Stimulated activated naive CD8-positive, alpha-beta T cell treated with anti-CD3 and anti-CD28 coated beads, Interleukin-15, Interleukin-2, amounts not matched to agents 100 U/mL and 50 U/mL, for 24 hours (primary cell): ENCODE measurements around the gene AARS2.
A peak's percentile ranks its signal among the peaks of the same experiment; 100 is the strongest.

ENCODE experiments used
- ATAC-seq: fragments of 150-1000 bp; cut with Tn5 transposase; one replicate; pipeline ENCODE4 v1.10.0; 2021
- DNase-seq: peaks from one replicate; pipeline ENCODE4 v3.0.0; 2021

AARS2 gene

DNA sequence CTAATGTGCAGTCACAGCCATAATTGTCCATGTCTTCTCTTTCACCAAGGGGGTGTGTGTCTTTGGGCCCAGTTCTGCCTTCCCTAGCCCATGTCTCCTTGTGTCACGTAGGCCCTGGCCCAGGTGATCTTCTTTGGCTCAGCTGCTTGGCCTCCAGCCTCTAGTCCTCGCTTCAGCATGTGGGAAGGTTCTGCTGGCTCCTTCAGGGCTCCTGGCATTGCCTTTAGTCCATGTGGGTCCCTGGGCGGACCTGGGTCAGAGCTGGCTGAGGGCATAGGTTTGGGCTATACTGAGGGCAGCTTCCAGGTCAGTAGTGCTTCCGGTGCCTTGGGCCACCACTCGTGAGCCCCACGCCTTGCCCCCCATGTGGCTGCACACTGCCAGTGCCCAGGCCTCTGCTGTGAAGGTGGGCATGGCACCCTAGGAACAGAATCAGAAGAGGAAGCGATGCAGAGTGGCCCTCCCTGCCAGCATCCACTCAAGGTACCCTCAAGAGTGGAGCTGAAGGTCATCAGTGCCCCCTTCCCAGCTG is 12.8 kb downstream of the AARS2 start:
- DNase-seq (no peak), ATAC-seq (no peak)

DNA sequence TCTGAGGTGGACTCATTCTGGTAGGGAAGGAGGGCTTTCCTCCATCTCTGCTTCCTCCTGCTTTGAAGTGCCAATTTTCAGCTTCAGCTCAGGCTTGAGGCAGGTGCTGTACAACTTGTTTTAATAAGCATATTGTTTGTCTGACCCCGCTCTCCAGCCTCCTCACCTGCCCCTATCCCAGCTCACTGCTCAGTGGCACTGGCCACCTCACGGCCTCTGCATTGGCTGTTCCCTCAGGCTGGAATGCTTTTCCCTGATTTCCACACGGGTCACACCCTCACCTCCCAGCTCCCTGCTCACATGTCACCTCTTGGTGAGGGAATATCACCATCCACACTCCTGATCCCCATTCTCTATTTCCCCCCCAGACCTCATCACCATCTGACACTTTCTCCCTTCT is 14.3 kb downstream of the AARS2 start:
- no peak for ATAC-seq

DNA sequence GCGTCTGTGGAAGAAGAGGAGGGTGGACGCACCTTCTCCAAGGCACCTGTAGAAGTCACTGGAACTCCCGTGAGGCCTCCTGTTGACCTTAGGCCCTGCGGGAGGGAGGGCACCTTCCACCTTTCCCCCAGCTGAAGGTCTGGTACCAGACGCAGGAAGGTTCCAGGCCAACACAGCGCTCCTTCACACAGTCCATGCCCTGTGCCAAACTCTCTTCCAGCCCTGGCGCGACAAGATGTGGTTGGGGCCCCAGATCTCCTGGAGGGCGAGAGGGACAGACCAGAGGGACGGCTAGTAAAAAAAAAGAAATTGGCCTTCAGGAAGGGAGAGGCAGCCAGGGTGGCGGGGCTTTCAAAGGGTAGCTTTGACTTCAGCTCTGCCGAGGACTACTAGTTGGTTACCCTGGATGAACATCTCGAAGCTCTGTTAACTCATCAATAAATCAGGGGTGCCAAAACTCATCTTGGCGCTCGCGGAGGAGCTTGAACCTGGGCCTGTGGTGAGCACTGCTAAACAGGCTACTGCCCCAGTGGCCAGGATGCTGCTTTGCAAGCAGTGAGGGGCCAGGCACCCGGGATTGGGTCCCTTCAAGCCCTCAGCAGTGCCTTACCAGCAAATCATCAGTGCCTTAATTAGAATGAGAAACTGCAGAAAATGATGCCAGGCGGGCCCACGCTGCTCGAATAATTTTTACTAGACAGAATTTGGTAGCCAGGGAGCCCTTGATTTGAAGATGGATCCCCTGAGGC is 14.9 kb downstream of the AARS2 start:
- no peak for ATAC-seq
- no peak for DNase-seq

More for the DNA sequence above, 14.3 kb downstream of the AARS2 start:
- no peak for DNase-seq

DNA sequence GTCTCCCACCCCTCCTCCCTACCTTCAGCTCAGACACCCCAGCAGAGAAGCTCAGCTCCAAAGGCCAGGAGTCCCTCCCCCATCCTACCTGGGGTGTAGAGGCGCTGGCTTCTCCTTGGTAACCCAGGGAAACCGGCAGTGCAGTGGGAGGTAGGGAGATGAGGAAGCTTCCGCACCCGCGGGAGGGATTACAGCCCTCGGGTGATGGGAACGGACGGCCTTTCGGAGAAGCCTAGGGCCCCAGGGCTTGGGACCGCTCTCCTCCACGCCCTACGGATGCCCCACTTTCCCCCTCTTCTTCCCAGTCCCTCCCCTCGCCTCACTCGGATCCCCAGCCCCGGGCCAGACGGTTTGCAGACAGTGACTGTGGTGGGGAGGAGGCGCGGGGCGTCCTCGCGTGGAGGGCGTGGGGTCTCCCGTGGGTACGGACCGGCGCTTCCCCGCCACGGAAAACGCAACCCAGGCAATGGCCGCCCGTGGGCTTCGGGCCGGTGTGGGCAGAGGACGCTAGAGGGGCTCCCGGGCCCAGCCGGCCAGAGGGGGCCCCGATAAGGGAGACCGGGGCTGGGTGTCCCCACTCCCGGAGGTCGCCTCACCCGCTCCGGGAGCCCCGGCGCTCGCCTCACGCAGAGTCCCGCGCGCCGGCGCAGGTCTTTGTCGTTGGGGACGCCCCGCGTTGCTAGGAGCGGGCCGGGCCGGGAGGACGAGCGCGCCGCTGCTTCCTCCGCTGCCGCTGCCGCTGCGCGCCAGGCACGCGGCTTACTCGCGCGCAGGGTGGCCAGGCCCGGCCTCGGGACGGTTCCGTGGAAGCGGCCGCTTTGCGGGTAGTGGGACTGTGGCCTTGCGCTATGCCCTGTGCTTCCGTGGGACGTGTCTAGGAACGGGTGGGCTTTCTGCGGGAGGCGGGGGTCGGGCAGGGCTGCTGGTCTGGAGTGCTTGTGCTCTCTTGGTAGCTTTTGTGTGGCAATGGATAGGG is 15.8 kb downstream of the AARS2 start:
- ATAC-seq = peak; percentile 68
- peak; percentile 68 for DNase-seq

DNA sequence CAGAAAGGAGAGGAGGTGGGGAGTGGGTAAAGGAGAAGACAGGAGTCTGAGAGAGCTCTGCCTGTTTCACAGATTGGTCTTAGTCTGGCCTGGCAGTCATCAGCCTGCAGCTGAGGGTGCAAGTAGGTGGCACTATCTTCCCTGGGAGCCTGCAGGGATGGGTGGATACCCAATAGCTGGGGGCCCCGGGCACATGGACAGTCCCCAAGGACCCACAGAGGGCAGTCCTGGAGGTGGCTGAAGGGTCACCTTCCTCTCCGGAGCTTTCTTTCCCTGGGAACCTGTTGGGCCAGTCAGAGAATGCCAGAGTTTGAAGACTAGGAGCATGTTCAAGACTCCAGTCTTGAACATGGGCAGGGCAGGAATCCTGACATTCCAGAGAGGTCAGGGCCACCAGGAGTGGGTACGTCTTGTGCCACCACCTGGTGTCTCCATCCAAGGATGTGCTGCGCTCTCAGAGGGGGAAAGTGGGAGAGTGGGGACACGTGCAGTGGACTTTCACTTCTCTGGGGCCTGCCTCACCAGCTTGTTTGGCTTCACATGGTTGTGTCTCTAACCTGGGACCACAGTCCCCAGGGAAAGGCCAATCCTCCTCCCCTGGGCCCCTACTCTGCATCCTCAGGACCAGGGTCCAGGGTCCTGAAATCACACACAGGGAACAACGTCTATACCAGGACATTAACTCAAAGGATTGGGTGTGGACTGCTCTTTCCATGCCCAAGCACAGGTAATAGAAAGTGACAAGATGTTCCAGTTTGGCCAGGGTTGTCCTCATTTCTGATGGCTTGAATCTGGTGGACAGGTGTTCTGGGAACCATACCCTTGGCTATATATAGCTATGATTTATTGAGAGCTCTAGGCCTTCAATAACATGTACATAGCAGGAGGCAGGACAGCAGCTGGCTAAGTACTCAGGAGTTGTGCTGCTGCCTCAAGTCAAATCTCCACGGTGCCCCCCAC is 18.0 kb downstream of the AARS2 start:
- ATAC-seq (no peak), DNase-seq (no peak)

DNA sequence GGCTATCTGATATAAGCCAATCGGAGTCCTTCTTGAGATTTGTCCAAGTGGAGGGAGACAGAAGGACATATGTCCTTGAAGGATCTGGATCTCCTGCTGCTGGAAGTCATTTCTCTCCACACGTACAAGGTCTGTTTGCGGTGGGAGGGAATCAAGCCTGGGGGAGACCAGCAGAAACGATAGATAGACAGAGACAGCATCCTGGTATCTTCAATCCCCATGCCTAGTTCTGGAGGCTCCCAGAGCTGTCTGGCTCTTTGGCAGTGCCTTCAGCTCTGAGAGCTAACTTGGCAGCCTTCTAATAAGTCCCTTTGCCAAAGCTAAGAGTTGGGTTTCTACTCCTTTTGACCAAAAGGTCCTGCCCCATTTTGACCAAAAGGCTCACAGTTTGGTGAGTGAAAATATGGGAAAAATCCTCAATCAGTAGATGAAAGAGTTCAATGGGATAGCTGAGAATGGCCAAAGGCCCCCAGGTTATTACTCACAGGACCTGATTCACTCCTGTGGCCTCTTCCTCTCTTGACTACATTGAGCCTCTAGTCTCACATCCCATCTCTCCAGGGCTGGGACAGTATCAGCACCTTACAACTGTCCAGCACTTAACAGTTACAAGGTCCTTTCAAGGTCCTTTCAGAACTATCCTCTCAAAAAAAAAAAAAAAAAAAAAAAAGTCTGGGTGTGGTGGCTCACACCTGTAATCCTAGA is 20.3 kb downstream of the AARS2 start:
- ATAC-seq (no peak), DNase-seq (no peak)

DNA sequence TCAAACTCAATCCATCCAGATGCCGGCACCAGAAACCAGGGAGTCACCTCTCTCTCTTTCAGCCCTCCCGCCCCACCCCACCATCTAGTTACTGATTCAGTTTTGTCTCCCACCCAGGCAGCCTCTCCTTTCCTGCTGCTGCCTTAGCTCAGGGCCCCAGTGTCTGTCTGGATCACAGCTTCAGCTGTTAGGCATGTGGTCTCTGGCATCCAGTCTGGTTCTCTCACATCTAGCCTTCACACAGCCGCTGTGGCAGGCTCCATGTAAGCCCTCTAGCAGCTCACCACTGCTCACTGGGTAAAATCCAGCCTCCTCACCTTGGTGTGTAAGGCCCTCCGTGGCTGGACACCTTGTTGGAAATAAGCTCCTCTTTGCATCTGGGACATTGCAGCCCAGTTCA is 21.3 kb downstream of the AARS2 start:
- DNase-seq (no peak), ATAC-seq (no peak)

DNA sequence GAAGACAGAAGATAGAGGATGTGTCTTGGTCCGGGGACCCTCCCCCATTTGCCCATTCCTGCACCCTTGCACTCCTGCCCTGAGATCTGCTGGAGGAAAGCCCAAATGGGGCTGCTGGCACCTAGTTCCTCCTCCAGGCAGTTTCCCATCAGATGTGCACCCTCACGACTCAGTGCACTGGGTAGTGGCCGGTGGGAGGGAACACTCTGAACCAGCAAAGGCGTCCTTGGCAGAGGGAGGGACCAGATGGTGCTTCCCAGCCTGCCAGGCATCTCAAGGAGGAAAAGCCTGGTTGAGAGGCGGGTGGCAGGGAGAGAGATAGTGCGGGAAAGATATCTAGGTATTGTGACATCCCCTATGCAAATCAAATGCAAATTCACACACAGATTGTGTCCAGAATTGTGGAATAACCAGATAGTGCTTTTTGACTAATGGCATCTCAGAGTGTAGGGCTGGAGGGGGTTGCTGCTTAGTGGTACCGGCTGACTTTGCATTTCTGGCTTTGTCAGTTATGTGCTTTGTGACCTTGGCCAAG is 23.4 kb downstream of the AARS2 start:
- ATAC-seq (no peak), DNase-seq (no peak)

DNA sequence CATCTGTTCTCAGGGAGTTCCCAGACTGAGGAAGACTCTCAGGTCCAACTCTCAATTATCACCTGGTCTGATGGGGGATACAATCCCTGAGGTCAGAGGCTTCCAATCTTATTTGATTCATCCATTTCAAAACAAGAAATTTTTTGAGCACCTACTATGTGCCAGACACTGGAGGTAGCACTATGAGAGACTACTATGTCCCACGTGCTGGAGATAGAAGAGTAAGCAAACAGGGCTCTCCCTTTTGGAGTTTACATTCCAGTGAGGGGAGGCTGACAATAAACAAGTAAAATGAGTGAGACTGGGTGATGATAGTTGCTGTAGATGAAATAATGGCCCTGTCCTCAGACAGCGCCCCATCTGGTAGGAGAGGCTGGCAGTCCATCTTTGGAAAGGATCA is 26.4 kb downstream of the AARS2 start:
- ATAC-seq = no peak
- DNase-seq = no peak

DNA sequence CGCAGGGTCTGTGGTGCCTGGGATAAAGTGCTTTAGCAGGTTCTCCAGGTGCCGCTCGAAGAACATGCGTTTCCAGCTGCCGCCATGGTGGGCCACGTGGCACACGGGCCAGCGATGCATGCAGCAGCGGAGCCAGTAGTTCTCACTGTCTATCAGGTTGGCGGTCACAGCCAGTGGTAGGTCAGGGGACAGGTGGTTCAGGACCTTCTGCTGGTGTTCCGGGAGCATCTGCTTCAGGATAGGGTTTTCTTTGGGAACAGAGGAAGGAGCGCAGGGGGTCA is 26.9 kb downstream of the AARS2 start:
- DNase-seq = no peak
- ATAC-seq = no peak

DNA sequence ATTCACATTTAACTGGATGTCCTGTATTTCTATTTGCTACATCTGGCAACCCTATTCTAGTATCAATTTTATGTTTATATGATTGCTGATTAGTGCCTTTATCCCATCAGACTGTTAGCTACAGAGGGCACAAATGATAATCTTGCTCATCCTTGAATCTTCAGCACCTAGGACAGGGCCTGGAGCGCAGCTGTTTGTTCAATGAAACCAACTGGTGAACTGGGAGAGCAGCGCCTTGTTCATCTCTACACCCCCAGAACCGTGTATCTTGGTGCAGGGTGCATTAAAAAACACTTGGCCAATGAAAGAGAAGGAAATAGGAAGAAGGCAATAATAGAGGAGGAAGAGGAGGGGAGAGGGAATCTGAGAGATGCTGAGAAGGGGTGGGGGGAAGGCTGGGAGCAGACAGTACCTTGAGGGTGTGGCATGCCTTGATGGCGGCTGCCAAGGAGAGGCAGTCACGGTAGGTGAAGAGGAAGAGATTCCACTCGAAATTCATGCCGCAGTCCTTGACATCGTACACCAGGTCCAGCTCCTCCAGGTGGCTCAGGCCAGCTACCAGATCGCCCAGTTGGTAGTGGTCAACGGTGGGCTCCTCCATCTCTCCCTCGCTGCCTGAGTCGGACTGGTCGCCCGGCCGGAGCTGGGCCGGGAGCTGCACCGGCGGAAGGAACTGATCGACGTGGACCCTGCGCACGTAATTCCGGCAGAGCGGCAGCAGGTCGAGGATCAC is 27.4 kb downstream of the AARS2 start:
- ATAC-seq = no peak
- DNase-seq = no peak

DNA sequence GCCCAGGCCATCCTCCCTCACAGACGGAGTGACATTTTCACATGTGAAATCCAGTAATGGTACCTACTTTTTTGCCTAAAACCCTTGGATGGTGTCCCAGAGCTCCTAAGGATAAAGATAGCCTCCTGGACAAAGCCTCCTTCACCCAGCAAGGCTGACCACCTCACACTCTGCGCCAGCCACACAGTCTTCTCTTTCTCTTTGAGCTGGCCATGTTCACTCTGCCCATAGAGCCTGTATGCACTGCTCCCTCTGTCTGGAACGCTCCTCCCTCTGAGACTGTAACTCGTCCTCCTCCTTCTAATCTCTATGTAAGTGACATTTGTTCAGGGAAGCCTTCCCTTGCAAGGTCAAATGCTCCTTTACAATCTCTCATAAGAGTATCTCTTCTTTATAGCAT is 28.3 kb downstream of the AARS2 start:
- no peak for DNase-seq
- ATAC-seq = no peak

DNA sequence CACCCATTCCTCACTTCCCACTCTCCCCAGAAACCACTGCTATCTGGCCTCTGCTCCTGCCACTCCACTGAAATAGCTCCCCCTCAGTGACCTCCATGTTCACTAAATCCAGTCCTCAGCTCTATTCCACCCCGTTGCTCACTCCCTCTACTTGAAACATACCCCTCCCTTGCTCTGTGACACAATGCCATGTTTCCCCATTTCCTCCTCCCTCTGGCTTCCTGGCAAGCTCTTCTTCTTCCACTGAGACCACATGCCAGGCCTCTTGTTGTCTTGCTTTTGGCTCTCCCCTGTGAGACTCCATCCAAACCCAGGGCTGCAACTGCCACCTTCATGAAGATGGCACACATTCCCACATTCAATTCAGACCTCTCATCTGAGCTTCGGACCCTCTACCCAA is 29.0 kb downstream of the AARS2 start:
- ATAC-seq = no peak

DNA sequence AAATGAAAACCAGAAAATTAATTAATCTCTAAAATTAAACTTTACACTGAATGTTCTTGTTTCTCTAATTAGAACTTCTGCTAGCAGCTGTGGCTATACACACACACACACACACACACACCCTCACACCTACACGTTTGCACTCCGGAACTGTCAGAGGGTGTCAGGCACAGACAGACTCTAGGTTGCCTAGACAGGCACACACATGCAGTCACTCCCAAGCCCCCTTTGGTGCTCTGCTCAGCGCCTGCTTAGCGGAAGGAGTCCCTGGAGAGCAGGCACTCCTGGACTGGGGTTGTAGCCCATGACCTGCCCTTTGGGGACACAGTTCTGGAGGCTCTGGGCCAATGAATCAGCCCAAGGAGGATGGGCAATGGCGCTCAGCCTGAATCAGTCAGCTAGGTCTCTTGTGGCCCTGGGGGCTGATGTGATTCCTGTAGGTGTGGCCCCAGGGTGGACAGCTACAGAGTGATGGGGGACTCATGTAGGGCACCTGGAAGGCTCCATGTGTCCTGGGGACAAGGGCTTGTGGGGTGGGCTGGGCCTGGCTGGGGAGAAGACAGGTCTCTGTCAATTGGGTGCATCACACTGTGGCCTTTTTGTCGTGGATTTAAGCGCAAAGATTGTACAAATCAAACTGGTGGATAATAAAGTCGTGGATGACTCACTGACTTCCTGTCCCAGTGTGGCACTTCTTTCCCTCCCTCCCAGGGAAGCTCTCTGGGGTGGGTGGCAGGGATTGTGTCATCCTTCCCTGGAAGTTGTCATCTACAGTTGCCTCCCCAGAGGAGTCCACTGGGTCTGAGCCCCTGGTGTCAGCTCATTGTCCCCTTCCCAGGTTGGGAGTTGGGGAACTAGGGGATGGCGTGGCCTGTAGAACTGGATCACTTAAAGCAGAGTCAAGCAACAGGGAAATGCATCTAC is 34.1 kb downstream of the AARS2 start:
- no peak for DNase-seq
- ATAC-seq = no peak

More for the DNA sequence above, 29.0 kb downstream of the AARS2 start:
- no peak for DNase-seq

DNA sequence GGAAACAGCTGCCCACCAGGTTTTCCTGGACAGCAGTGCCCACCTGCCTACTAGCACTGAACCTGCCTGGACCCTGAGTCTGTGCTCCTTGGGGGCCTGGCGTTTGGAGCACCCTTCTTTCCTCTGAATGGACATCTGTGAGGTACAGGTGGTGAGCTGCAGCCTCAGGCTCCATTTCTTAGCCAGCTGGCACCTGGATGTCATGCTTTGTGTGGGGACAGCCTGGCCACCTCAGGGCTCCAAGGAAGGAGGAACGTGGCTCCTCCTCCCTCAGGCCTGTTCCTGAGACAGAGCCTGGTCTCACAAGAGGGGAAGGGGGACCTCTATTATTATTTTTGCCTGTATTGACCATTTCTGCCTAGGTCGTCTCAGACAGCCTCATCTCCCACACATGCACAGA is 34.8 kb downstream of the AARS2 start:
- ATAC-seq (no peak), DNase-seq (no peak)

DNA sequence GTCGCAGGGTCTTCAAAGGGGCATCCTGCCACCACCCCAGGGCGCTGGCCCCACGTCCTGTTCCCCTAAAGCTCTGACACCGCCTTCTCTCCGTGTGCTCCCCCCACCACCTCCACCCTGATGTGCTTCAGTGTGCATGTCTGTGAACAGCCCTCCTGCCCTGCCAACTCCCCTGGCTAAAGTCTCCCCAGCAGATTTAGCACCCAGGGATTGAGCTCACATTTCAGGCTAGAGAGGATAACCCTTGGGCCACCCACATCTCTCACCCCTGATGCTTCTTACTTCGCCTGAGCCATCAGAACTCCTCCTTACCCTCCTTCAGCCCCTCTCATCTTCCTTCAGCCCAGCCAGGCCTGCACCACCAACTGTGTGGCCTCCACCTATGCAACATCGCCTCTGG is 35.4 kb downstream of the AARS2 start:
- DNase-seq = no peak

DNA sequence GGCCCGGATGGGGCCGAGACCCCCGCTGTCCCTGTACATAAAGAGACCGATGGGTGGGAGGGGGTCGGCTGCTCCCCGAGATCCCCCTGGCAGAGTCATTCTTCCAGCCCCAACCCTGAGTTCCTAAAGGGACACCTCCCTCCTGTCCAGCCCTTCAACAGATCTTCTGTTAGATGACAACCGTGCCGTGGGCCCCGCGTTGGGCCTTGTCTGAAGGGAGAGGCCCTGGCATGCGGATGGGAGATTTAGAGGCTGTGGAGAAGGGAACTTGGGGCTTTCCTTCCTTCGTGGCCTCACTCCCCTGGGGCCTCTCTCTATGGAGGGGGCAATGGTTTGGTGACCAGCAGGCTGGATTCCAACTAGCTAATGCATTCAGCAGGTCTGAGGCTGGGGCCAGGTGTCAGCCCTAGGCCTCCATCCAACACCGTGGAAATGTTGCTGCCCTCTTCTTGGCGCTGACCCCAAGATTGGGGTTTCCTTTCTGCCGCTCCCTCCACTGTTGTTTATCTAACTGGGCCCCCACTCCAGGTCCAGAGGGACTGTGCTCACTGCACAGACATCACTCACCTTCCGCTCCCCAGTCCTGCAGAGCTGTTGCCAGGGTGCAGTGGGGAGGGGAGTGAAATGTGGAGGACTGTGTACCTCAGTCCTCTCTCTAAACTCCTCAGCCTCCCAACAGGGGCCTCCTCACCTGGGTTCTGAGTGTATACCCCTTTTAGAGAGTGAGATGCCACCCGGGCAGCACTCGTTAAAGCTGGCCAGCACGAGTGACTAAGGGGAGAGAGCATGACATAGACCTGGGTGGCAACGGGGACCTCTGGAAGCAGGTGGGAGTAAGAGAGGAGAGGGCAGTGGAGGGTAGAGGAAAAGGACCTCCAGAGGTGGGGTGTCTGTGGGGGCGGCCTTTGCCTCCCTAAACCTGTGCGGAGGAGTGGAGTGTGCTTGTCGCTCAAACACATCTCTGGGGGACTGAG is 36.2 kb downstream of the AARS2 start:
- ATAC-seq = no peak
- no peak for DNase-seq

More for the DNA sequence above, 35.4 kb downstream of the AARS2 start:
- ATAC-seq = no peak
